HEK293 (cell line): ENCODE data around the gene FTCD.
A peak's percentile ranks its signal among the peaks of the same experiment; 100 is the strongest.
"Not testable (repeated sequence)": the region's sequence is repeated elsewhere in the genome, so short reads cannot be mapped to it uniquely, and the experiment has no call there.

Experiments used
- CTCF ChIA-PET: fragments of 350-600 bp; formaldehyde crosslinking; extraction: SDS; loops from one replicate; lab custom pipeline; 2021; ENCODE audit warnings: antibody characterized with exemption; lab: Yijun Ruan, JAX
- POLR2A ChIA-PET: fragments of 300-600 bp; formaldehyde crosslinking; extraction: SDS; loops from one replicate; lab custom pipeline; 2020; ENCODE audit warnings: antibody characterized with exemption, inconsistent platforms; lab: Yijun Ruan, JAX
- H3K27ac ChIP-seq: fragments of 200-500 bp; sonication (Bioruptor generic); 2 replicates; pipeline ENCODE4 v1.5.1; 2014; ENCODE audit warnings: low read depth, low read length, control low read depth, inconsistent platforms; ENCODE audit errors: extremely low read depth
- H3K36me3 ChIP-seq, 2 experiments: fragments of 200-500 bp in 1 of 2; sonication (Bioruptor generic) in 1 of 2; 1 replicate in 1 of 2; 2 replicates in 1 of 2; pipeline ENCODE4 v1.5.1; 2014 to 2017; ENCODE audit warnings: inconsistent platforms in 2 of 2, low read length in 2 of 2; ENCODE audit not compliant: control insufficient read depth in 2 of 2, insufficient read depth in 1 of 2
- H3K4me1 ChIP-seq: fragments of 200-500 bp; sonication (Bioruptor generic); 2 replicates; pipeline ENCODE4 v1.5.1; 2014; ENCODE audit warnings: mild to moderate bottlenecking, low read length, inconsistent platforms; ENCODE audit not compliant: control insufficient read depth, insufficient read depth
- H3K4me3 ChIP-seq: 2 replicates; pipeline ENCODE4 v1.5.1; 2011; ENCODE audit warnings: low read depth, mild to moderate bottlenecking, control low read depth, low read length, moderate library complexity
- H3K9me3 ChIP-seq: fragments of 200-500 bp; sonication (Bioruptor generic); 2 replicates; pipeline ENCODE4 v1.5.1; 2014; ENCODE audit warnings: low read depth, low read length, inconsistent platforms; ENCODE audit not compliant: control insufficient read depth, insufficient read depth
- EGR2 ChIP-seq: fragments of 450-650 bp; formaldehyde crosslinking; IDR thresholded peaks from 2 replicates; pipeline ENCODE4 v1.5.1; 2016; ENCODE audit warnings: low read depth, missing biosample characterization, missing genetic modification characterization
- OSR2 ChIP-seq: fragments of 450-650 bp; formaldehyde crosslinking; IDR thresholded peaks from 2 replicates; pipeline ENCODE4 v1.5.1; 2016; ENCODE audit warnings: missing biosample characterization, missing genetic modification characterization
- PRDM2 ChIP-seq: fragments of 450-650 bp; formaldehyde crosslinking; IDR thresholded peaks from 2 replicates; pipeline ENCODE4 v1.5.1; 2016; ENCODE audit warnings: missing biosample characterization, missing genetic modification characterization, borderline replicate concordance
- SCRT1 ChIP-seq: fragments of 450-650 bp; formaldehyde crosslinking; IDR thresholded peaks from 2 replicates; pipeline ENCODE4 v1.5.1; 2016; ENCODE audit warnings: missing biosample characterization, missing genetic modification characterization, borderline replicate concordance
- SCRT2 ChIP-seq: fragments of 450-650 bp; formaldehyde crosslinking; IDR thresholded peaks from 2 replicates; pipeline ENCODE4 v1.5.1; 2016; ENCODE audit warnings: missing biosample characterization, missing genetic modification characterization
- SP3 ChIP-seq: fragments of 450-650 bp; formaldehyde crosslinking; IDR thresholded peaks from 2 replicates; pipeline ENCODE4 v1.5.1; 2016; ENCODE audit warnings: missing biosample characterization, missing genetic modification characterization
- ZBTB10 ChIP-seq: fragments of 450-650 bp; formaldehyde crosslinking; IDR thresholded peaks from 2 replicates; pipeline ENCODE4 v1.5.1; 2016; ENCODE audit warnings: missing biosample characterization, missing genetic modification characterization
- ZBTB48 ChIP-seq: fragments of 450-650 bp; formaldehyde crosslinking; IDR thresholded peaks from 2 replicates; pipeline ENCODE4 v1.5.1; 2016; ENCODE audit warnings: missing biosample characterization, missing genetic modification characterization
- ZFHX2 ChIP-seq: fragments of 450-650 bp; formaldehyde crosslinking; conservative IDR thresholded peaks from 2 replicates; pipeline ENCODE4 v1.5.1; 2016; ENCODE audit warnings: missing biosample characterization, missing genetic modification characterization
- ZNF146 ChIP-seq: fragments of 450-650 bp; formaldehyde crosslinking; IDR thresholded peaks from 2 replicates; pipeline ENCODE4 v1.5.1; 2016; ENCODE audit warnings: missing biosample characterization, missing genetic modification characterization
- ZNF221 ChIP-seq: fragments of 450-650 bp; formaldehyde crosslinking; IDR thresholded peaks from 2 replicates; pipeline ENCODE4 v1.5.1; 2017; ENCODE audit warnings: missing biosample characterization, missing genetic modification characterization, borderline replicate concordance
- ZNF311 ChIP-seq: fragments of 450-650 bp; formaldehyde crosslinking; IDR thresholded peaks from 2 replicates; pipeline ENCODE4 v1.5.1; 2017; ENCODE audit warnings: missing biosample characterization, missing genetic modification characterization, borderline replicate concordance
- ZNF366 ChIP-seq: fragments of 450-650 bp; formaldehyde crosslinking; conservative IDR thresholded peaks from 2 replicates; pipeline ENCODE4 v1.5.1; 2016; ENCODE audit warnings: missing biosample characterization, missing genetic modification characterization
- ZNF433 ChIP-seq: fragments of 450-650 bp; formaldehyde crosslinking; IDR thresholded peaks from 2 replicates; pipeline ENCODE4 v1.5.1; 2016; ENCODE audit warnings: missing biosample characterization, missing genetic modification characterization, low read depth
- ZNF529 ChIP-seq: fragments of 450-650 bp; formaldehyde crosslinking; IDR thresholded peaks from 2 replicates; pipeline ENCODE4 v1.5.1; 2017; ENCODE audit warnings: missing genetic modification characterization, missing biosample characterization; ENCODE audit not compliant: insufficient replicate concordance
- ZNF580 ChIP-seq: fragments of 450-650 bp; formaldehyde crosslinking; IDR thresholded peaks from 2 replicates; pipeline ENCODE4 v1.5.1; 2016; ENCODE audit warnings: missing biosample characterization, missing genetic modification characterization
- ZNF76 ChIP-seq: fragments of 450-650 bp; formaldehyde crosslinking; IDR thresholded peaks from 2 replicates; pipeline ENCODE4; 2016; ENCODE audit warnings: low read depth, missing biosample characterization, missing genetic modification characterization, borderline replicate concordance

The FTCD gene

GRCh38 chr21:46202592-46203202, 47.3 kb upstream of the FTCD start:
- Histone ChIP-seq H3K36me3 (peaks cover 31 to 49% of the 10 kb centered on the region in 2 experiments), H3K9me3 (no peaks in the 10 kb centered on the region), H3K27ac (no peak overlapping the region), H3K4me3 (no peak overlapping the region), H3K4me1 (no peaks in the 10 kb centered on the region)
- TF ChIP-seq ZBTB48 = no peak
- no peak for TF ChIP-seq ZNF311 (tag by site-specific recombination)
- no peak for TF ChIP-seq ZNF580 (tag by site-specific recombination)
- no peak for TF ChIP-seq ZNF221
- TF ChIP-seq SP3 (tag by site-specific recombination) = no peak
- TF ChIP-seq ZNF433 (tag by site-specific recombination) = no peak
- peak; percentile 79 for TF ChIP-seq SCRT2 (tag by site-specific recombination)
- ChIA-PET POLR2A (no interaction called here), CTCF (interaction anchor here (0.6 to 1.1 kb wide), 4 partner anchors 49 to 1062 kb away, joined by 3 read pairs; no protein-coding TSS in a partner anchor)

- peaks cover 35 to 39% of the 10 kb centered on the region in 2 experiments for H3K36me3 ChIP-seq
- POLR2A ChIA-PET, H3K4me3 ChIP-seq, H3K4me1 ChIP-seq, H3K9me3 ChIP-seq, H3K27ac ChIP-seq: not testable (repeated sequence)
- TF ChIP-seq ZFHX2 (peak; percentile 73), EGR2 (tag by site-specific recombination) (peak; percentile 81)
- CTCF ChIA-PET = interaction anchor here (0.6 kb wide), 1 partner anchor 234 kb away, joined by 5 read pairs; no protein-coding TSS in a partner anchor
Measured at GRCh38 chr21:46200877-46201803, 45.8 kb upstream of the FTCD start.

- no peak overlapping the region for H3K27ac ChIP-seq
- CTCF ChIA-PET = interaction anchor here (0.8 kb wide), 1 partner anchor 56 kb away, joined by 3 read pairs; no protein-coding TSS in a partner anchor
- H3K36me3 ChIP-seq = peaks cover 35 to 40% of the 10 kb centered on the region in 2 experiments
- H3K4me1 ChIP-seq = no peaks in the 10 kb centered on the region
- TF ChIP-seq ZNF146 (tag by site-specific recombination) (peak; percentile 81), ZNF76 (no peak), ZNF366 (tag by site-specific recombination) (no peak), PRDM2 (tag by site-specific recombination) (no peak), OSR2 (tag by site-specific recombination) (no peak), ZNF529 (tag by site-specific recombination) (no peak), SCRT1 (tag by site-specific recombination) (no peak), ZBTB10 (tag by site-specific recombination) (no peak)
- POLR2A ChIA-PET = no interaction called here
- H3K9me3 ChIP-seq = no peaks in the 10 kb centered on the region
- H3K4me3 ChIP-seq = no peak overlapping the region
Measured at GRCh38 chr21:46199436-46200373, 44.3 kb upstream of the FTCD start.
